ENCODE data around the gene PRICKLE2.

Gene PRICKLE2

GRCh38 chr3:64167351-64167750 lies 57.9 kb downstream of the PRICKLE2 start:
- DNase-seq, result no peak
- in situ Hi-C loops (cut with MboI; ENCODE audit: low pct_unique_long_range_greater_than_20kb, low sequenced_read_pairs), result no loop called here

GRCh38 chr3:64166584-64167162 lies 58.6 kb downstream of the PRICKLE2 start:
- DNase-seq, result no peak
- in situ Hi-C loops (cut with MboI; ENCODE audit: low pct_unique_long_range_greater_than_20kb, low sequenced_read_pairs), result no loop called here

- in situ Hi-C loops (cut with MboI; ENCODE audit: low pct_unique_long_range_greater_than_20kb, low sequenced_read_pairs), result no loop called here
- DNase-seq, result no peak
Observed at GRCh38 chr3:64164349-64164748, 60.9 kb downstream of the PRICKLE2 start.

DNA sequence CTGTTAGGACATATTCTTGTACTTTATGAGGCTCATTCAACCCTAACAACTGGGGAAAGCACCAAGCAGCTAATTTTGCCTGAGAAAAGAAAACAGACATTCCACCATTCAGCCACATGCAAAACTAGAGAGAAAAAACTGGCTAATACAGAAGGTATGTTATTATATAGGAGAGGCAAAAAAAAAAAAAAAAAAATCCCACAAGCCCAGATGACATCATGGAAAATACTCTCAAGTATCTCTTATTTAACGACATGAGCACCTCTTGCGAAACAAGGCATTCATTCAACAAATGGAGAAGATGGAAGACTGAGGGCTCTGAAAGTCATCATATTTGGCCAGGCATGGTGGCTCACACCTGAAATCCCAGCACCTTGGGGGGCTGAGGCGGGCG lies 61.5 kb downstream of the PRICKLE2 start:
- in situ Hi-C loops (cut with MboI; ENCODE audit: low pct_unique_long_range_greater_than_20kb, low sequenced_read_pairs), result no loop called here
- DNase-seq, result no peak

- DNase-seq, result no peak
- in situ Hi-C loops (cut with MboI; ENCODE audit: low pct_unique_long_range_greater_than_20kb, low sequenced_read_pairs), result no loop called here
Observed at GRCh38 chr3:64163019-64163754, 62.1 kb downstream of the PRICKLE2 start.

DNA sequence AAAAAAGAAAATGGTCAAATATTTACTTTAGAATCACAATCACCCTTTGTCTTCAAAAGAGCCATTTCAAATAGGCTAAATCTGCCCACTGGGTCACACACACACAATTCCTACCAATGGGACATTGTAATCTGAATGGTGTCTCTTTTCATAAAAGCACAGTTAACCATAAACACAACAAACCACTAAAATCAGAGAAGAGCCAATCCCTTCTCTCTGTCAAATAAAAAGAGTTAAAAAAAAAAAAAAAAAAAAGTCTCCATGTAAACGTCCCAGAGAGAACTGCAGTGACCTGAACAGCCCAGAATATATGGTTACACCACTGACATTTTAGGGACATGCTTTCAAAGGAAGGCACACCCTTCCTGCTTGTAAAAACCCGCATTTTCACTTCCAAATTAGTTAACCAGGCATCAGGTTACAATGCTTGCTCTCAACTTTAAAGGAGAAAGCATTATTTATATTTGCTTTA lies 63.7 kb downstream of the PRICKLE2 start:
- in situ Hi-C loops (cut with MboI; ENCODE audit: low pct_unique_long_range_greater_than_20kb, low sequenced_read_pairs), result no loop called here
- no peak for DNase-seq

- DNase-seq, result no peak
- in situ Hi-C loops (cut with MboI; ENCODE audit: low pct_unique_long_range_greater_than_20kb, low sequenced_read_pairs), result no loop called here
Observed at GRCh38 chr3:64160000-64160695, 65.1 kb downstream of the PRICKLE2 start.

DNA sequence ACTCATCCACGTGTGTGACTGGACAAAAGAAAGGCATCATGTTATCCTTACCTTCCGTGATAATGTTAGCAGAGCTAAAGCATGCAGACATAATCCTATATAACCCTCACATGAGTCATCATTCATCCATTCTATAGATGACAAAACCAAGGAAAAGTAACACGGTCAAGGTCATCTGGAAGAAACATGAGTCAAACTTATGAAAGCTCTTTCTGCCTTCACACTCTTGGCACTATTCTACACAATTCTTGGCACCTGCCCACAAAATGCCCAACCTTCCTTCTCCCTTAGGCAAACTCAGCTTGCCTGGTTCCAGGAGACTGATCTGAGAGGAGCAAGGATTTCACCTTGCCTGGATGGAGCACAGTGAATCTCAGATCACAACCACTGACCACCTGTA lies 66.9 kb downstream of the PRICKLE2 start:
- in situ Hi-C loops (cut with MboI; ENCODE audit: low pct_unique_long_range_greater_than_20kb, low sequenced_read_pairs), result no loop called here
- DNase-seq, result no peak

DNA sequence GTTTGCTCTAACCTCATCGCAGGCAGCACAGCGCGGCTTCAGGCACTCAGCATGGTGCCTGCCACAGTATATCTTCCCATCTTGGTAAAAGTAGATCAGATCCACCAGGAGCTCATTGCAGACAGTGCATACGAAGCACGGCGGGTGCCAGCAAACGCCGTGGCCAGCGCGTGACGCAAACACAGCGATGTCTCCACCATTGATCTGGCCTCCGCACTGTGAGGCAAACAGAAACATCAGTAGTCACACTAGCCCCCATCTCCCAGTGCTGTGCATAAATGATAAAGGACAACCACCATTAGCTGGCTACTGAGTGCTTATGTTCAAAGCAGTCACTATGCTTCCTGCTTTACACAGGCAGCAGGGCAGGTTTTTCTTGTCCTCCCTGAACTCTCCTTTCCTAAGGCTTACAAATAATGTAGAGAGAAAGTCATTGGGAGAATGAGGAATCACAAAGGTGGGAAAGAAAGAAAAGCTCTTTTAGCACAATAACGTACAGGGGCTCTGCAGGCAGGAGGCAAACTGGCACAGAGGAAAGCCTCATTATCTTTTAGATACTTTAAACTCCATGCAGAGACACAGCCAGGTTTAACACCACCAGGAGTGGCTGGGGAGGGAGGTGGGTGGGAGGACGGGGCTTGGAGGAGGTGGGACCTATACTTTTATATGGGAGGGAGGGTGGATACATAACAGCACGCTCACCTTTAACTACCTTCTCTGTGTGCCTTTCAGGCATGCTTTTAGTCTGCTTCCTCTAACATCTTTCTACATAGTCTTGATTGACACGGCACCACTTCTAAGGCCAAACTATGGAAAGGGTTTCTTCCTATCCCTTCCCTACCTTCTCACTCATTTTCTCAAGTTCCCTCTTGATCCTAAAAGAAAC lies 67.9 kb downstream of the PRICKLE2 start:
- no peak for DNase-seq
- in situ Hi-C loops (cut with MboI; ENCODE audit: low pct_unique_long_range_greater_than_20kb, low sequenced_read_pairs), result no loop called here

GRCh38 chr3:64155328-64155727 lies 69.9 kb downstream of the PRICKLE2 start:
- DNase-seq, result no peak
- in situ Hi-C loops (cut with MboI; ENCODE audit: low pct_unique_long_range_greater_than_20kb, low sequenced_read_pairs), result no loop called here

GRCh38 chr3:64152676-64153466 lies 72.4 kb downstream of the PRICKLE2 start:
- no peak for DNase-seq
- in situ Hi-C loops (cut with MboI; ENCODE audit: low pct_unique_long_range_greater_than_20kb, low sequenced_read_pairs), result no loop called here

DNA sequence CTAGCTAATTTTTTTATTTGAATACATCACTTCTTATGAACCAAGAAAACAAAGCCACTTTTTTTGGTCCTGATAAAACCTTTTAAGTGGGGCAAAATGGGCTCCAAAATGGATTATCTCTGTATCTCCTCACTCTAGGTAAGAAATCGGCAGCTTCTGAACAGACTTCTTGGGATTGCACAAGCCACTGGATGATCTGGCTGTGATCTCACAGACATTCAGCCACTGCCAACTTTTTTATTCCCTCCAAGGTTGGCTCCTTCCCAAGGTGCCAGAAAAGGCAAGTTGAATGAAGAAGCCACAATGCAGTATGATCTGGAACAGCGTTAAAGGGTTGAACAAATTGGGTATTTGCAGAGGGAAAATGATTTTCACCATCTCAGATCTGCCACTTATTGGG lies 73.2 kb downstream of the PRICKLE2 start:
- in situ Hi-C loops (cut with MboI; ENCODE audit: low pct_unique_long_range_greater_than_20kb, low sequenced_read_pairs), result no loop called here
- DNase-seq, result no peak

DNA sequence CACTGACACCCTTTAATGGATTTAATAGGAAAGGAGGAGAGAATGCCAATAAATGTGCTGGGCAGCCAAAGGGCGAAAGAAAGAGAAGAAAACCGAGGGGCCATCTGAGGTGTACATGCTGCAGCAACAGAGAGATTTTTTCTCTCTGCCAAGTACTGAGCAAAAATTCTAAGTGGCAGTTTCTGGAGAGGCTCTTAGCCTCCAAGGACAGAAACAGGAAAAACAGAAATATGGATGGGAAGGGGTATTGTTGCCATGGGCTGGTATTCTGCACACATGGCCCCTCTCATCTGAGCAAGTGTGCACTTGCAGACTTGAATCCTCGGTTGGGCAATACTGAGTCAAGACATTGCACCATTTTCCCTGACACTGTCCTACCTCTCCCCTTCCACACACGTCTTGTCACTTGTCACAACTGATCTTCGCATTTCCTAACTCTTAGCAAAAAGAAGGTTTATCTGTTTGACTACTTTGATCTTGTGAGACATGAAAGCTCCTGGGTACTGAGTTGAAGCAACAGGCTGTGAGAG lies 73.9 kb downstream of the PRICKLE2 start:
- in situ Hi-C loops (cut with MboI; ENCODE audit: low pct_unique_long_range_greater_than_20kb, low sequenced_read_pairs), result no loop called here
- DNase-seq, result no peak

DNA sequence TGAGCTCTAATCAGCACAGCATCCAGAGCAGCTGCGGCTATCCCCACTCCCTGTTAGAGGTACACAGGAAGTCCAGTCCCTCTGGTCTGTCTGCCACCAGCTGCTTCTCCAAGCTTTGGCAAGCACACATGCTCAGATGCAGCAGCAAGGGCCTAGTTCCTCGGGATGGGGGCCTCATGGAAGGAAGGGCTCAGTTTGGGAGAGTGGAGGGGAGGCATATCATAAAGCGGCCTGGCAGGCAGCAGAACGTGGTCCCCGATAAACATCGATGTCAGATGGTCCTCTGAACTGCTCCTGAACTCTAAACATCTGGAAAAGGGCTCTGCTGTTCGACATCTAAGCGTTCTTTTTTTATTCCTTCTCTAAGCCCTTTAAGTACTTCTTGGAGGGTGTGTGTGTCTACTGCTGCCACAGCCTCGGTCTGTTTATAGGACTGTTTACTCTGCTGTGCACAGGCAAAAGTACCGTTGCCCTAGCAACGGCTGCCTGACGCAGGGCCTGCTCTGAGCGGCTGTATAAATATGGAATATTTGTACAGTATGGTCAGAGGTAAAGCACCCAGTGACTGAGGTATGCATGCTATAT lies 74.6 kb downstream of the PRICKLE2 start:
- in situ Hi-C loops (cut with MboI; ENCODE audit: low pct_unique_long_range_greater_than_20kb, low sequenced_read_pairs), result no loop called here
- no peak for DNase-seq

- in situ Hi-C loops (cut with MboI; ENCODE audit: low pct_unique_long_range_greater_than_20kb, low sequenced_read_pairs), result no loop called here
Observed at GRCh38 chr3:64149886-64150285, 75.4 kb downstream of the PRICKLE2 start.

DNA sequence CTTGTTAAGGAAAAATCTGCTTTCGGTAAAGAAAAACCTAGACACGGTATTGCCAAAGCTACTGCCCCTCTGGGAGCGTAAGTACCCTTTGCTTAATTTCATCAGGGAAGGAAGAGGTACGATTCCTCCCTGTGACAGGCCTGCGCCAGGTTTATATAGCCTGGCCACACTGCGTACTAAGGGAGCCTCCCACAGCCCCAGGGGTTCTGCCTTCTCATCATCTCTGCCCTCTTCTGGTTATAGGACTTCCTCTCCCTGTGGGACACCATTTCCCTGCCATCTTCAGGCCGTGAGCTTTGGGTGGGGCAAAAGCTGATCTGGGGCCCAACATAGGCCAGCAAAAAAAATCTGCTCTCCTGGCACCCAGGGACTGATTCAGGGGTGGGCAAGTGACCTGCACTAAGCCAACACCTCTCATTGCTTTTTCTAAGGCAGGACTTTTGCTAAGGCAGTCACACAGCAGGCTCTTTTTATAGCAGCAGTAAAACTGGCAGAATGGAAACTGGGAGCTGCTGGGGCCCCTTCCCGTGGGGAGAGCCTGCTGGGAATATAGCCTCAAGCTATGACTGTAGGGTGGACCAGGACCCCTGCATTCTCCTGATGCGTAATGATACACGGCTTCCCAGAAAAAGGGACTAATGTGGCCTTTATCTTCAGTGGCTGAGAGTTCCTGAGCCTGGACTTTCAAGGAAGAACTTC lies 76.2 kb downstream of the PRICKLE2 start:
- in situ Hi-C loops (cut with MboI; ENCODE audit: low pct_unique_long_range_greater_than_20kb, low sequenced_read_pairs), result no loop called here
- DNase-seq, result no peak

More at GRCh38 chr3:64149886-64150285, 75.4 kb downstream of the PRICKLE2 start:
- no peak for DNase-seq

DNA sequence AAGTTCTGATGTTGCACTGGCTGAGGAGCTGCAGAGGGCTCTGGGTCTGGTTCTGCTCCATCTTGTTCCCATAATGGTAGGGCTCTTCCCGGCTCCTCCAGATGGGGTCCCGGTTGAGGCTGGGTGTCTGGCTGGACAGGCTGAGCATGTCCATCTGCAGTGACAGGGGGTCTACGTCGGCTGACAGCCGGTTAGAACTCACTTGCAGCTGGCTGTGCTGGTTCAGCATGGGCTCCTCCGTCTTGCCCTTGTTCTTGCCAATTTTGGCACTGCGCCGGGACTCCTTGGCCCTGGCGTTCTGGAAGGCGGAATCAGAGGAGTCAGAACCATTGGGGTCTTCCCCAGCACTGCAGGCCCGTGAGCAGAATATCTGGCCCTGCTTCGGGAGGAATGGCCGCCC lies 78.1 kb downstream of the PRICKLE2 start:
- in situ Hi-C loops (cut with MboI; ENCODE audit: low pct_unique_long_range_greater_than_20kb, low sequenced_read_pairs), result no loop called here
- no peak for DNase-seq

DNA sequence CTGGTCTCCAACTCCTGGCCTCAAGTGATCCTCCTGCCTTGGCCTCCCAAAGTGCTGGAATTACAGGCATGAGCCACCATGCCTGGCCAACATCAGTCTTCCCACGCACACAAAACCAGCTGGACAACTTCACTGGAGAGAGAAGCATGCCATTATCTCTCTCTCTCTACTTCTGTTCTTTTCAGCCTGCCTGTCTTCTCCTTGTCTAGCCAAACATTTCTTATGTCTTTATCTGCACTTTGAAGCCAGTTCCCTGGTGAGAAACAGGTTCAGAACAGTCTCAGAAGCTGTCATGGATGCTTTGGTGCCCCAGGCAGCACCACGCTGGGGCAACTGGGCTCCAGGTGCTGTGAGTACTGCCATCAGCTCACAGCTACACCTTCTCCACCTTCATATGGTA lies 79.8 kb downstream of the PRICKLE2 start:
- in situ Hi-C loops (cut with MboI; ENCODE audit: low pct_unique_long_range_greater_than_20kb, low sequenced_read_pairs), result no loop called here
- DNase-seq, result no peak

All from KBM-7 (cell line).